ENCODE results near the gene COMMD1.
"Not testable (repeated sequence)": the region's sequence is repeated elsewhere in the genome, so short reads cannot be mapped to it uniquely, and the experiment has no call there.

COMMD1 gene

DNA sequence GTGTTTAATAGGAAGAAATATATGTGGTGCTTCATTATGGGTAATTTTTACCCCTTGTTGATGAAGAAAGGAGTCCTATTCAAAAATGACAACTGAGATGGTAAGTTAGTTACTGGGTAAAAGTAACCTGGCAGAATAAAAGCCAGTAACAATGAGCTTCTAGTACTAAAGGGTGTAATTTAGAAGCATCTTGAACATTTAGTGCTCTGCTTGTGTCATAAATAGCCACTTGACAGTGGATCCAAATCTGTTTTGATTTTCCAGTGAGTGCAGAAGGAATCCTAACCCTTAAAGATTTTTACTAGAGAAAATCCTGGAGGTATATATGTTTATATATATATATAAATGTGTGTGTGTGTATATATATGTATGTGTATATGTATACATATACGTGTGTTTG is 15.1 kb downstream of the COMMD1 start:
- DNase-seq = no peak

DNA sequence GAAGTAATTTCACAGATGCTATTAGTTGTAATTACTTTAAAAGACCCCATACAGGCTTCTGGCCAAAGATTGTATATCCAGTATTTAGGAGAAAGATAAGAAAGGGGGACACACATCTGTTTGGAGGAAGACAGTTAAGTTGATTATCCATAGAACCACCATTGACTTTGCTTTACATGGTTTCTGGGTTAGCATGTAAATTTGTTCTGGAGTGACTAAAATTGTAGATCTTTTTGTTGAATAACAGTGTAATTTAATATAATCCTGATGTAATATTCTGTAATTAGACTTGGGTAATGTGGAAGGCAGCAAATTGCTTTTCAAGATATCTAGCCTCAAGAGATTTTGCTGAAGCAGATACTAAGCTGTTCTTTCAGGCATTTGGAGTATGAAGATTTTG is 17.2 kb downstream of the COMMD1 start:
- DNase-seq = no peak

- DNase-seq = no peak
Observed at GRCh38 chr2:61924895-61925663, 19.6 kb downstream of the COMMD1 start.

GRCh38 chr2:61926531-61927477 is 21.3 kb downstream of the COMMD1 start:
- DNase-seq = no peak

DNA sequence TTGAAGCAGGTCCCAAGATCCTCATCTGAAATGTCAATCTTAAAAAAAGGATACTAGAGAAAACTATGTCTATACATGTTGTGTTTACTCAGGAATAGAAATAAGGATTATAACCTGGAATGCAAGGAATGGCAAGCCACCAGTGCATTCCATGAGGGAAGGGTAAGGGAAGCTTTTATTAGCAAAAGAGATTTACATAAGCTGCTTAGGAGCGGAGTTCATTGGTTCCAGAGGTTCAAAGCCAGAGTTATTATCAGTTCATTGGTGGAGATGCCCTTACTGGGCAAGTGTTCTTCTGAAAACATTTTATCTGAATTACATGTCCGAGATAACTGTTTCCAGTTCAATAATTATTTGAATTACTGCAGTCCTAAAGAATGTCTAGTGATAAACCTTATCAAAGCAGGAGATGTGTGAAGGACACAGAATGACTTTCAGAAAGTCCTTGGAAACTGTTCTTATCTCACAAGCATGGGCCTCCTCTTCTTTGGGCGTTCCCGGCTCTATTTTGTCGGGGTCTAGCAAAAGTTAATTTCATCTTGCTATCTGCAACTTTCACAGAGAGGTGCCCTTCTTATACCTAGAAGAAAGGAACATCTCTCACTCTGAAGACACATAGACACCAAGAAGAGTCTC is 23.5 kb downstream of the COMMD1 start:
- DNase-seq = no peak

GRCh38 chr2:61937098-61937497 is 31.6 kb downstream of the COMMD1 start:
- no peak for DNase-seq

DNA sequence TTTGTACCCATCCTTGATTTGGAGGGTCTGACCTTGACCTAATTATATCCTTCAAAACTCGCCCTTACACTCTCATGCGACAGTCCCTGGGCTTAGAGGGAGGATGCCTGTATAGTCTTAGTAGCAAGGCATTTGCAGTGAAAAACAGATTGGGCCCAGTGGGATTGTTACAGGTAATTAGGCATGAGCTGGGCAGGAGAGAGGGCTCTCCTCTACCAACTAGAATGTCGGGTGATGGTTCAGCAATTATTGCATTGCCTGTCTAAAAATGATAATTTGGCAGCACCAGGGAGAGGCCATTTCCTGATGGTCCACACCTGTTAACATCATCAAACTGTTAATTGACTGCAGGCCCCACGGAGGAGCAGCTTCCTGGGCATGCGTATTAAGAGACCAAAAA is 32.4 kb downstream of the COMMD1 start:
- no peak for DNase-seq

GRCh38 chr2:61938511-61938910 is 33.0 kb downstream of the COMMD1 start:
- DNase-seq = no peak

DNA sequence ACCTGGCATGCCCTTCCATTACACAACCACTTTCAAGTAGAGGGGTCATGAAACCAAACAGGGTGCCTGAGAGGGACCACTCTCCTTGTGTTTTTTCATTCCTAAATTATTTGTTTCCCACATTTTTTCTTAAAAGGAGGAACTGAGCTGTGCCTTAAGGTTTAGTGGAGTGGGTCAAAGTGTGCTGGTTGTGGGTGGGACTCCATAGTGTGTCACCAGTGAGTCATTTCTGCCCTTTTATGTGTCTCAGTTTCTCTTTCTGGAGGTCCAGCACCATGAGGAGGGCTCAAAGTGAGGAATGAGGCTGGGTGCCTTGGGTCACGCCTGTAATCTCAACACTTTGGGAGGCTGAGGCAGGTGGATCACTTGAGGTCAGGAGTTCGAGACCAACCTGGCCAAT is 37.8 kb downstream of the COMMD1 start:
- no peak for DNase-seq

DNA sequence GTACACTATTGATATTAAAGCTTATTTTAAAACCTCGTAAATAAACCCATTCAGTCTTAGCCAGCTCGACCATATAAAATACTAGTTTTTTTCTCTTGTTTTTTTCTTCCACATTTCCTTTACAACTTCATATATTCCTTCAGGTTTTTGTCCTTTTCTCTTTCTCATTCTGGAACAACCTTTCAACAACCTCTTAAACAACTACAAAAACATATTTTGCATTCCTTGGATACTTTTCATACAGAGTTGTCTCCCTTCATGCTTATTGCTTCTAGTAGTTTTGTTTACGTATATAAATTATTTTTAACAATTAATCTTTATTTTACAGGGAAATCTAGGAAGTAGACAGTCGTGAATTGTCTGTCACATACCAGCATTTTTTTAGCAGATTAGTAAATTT is 41.2 kb downstream of the COMMD1 start:
- DNase-seq = no peak

DNA sequence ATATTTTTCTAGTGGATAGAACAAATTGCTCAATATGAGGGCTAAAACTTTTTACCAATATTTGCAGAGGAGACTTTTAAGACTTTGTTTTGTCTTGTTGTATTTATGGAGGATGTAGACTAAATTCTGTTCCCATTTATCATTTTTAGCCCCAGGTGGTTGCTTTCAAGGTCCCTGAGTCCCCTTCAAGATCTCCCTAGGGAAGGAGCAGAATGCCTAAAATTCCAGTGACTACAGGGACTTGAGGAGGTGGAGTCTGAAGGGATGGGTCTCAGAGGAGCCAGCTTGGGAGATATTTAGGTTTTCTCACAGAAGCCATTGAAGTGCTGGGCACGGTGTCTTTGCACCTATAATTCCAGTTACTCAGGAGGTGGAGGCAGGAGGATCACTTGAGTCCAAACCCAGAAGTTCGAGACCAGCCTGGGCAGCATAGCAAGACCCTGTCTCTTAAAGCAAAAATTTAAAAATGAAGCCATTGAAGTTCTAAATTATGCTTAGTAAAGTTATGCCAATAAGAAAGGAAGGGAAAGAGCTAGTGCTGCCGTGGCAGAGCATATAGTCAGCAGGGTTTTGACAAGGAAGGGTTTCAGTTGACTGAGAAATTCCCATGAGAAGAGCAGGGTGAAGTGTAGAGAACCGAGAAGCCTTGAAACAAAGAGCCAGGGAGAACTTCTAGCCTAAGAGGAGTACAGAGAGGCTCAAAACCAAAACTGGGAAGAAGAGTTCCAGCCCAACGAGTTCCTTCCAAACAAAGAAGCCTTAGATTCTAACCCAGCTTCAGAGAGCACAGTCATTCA is 43.4 kb downstream of the COMMD1 start:
- DNase-seq = no peak

DNA sequence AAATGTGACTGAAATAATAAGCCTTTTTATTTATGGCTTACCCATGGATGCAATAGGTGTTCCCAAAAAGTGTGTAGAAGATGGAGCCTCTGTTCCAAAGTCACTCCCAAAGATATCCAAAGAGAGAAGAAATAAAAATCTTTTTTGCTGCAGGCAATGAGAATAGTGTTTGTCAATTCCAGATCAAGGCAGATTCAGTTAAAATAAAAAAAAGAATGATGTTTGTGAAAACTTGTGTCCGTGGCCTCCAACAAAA is 43.9 kb downstream of the COMMD1 start:
- no peak for DNase-seq

DNA sequence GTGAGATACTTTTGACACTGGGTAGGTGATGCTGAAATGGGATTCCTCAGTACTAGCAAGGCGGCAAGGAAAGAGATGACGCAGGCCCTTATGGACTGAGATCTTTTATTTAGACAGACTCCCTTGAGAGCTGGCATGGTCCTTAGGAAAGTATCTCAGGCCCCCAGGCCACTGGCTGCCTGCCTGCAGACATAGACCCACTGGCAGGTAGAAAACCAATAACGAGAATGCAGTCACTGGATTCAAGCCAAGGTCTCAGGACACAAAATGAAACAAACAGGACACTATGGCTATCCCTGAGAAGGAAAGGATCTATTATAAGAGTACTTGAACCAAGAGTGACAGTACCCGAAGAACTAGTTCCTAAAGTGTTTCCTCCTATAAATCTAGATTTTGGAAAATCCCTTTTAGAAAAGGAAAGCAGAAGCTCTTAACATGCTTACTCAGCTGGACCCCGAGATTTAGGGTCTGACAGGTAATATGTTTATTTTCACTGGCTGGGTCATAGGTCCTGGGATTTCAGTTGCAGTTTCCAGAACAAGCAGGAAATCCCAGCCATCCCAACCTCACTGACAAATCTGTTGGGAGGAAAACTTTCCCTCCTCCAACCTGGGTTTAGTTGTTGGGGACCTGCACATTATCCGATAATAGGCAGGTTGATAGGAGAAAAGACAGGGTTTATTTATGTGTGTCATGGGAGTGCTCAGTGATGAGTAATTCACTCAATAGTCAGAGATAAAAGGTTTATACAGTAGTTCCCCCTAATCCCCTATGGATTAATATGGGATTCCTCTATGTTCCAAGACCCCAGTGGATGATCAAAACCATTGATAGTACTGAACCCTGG is 44.5 kb downstream of the COMMD1 start:
- peak; percentile 21 for DNase-seq

GRCh38 chr2:61950571-61951315 is 45.3 kb downstream of the COMMD1 start:
- DNase-seq = no peak

- no peak for DNase-seq
Observed at GRCh38 chr2:61951881-61952280, 46.4 kb downstream of the COMMD1 start.

DNA sequence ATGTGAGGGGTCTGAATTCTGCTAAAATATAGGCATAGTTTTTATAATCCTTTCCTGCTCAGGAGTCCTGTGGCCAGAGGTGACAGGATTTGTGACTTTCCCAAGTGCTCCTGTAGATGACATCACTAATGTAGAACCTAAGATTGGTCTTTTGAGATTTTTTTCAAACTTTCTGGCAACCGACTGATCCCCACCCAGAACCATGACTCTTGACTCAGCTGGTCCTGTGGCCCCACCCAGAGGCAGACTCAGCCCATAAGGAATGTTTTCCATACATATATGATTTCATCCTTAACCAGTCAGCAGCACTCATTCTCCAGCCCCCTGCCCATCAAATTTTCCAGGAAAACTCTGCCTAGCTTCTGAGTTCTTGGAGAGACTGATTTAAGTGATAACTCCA is 46.8 kb downstream of the COMMD1 start:
- no peak for DNase-seq

GRCh38 chr2:61954856-61955255 is 49.4 kb downstream of the COMMD1 start:
- not testable (repeated sequence) for DNase-seq

- no peak for DNase-seq
Observed at GRCh38 chr2:61959381-61960293, 54.2 kb downstream of the COMMD1 start.

GRCh38 chr2:61961231-61961901 is 55.9 kb downstream of the COMMD1 start:
- no peak for DNase-seq

All from right kidney (tissue), 1 donor.